Thoracic aorta (tissue), 2 donors: ENCODE measurements around the gene GLB1L3. TPM values are rescaled to one million over a fixed set of nuclear protein-coding genes. Genes with fewer than 3 reads are reported as not detected.
"Not testable (repeated sequence)": the region's sequence is repeated elsewhere in the genome, so short reads cannot be mapped to it uniquely, and the experiment has no call there.

Source experiments
- ATAC-seq: fragments of 150-250 bp; one replicate; pipeline ENCODE4 v1.8.0; 2017; ENCODE audit warnings: low read depth; ENCODE audit not compliant: insufficient number of reproducible peaks, low FRiP score
- DNase-seq: peaks from one replicate; pipeline ENCODE4 v3.0.0-alpha.2; 2020; ENCODE audit warnings: low spot score
- H3K27ac ChIP-seq, 2 donors: fragments of 200-600 bp; sonication (generic); 1 replicate in 1 of 2; 2 replicates in 1 of 2; pipeline ENCODE4 v1.5.1; 2016; ENCODE audit warnings: mild to moderate bottlenecking in 2 of 2, moderate library complexity in 2 of 2
- H3K27me3 ChIP-seq: fragments of 200-600 bp; sonication (generic); replicated peaks from 2 replicates; pipeline ENCODE4 v1.6.0; 2016; ENCODE audit warnings: mild to moderate bottlenecking; ENCODE audit not compliant: insufficient read depth
- H3K36me3 ChIP-seq: fragments of 200-600 bp; sonication (generic); one replicate; pipeline ENCODE4 v1.5.1; 2016
- H3K4me1 ChIP-seq, 2 donors: fragments of 200-600 bp; sonication (generic); 1 replicate in 1 of 2; 2 replicates in 1 of 2; pipeline versions ENCODE4 v1.5.1 to v1.6.0; 2016; ENCODE audit warnings: low read depth in 2 of 2, mild to moderate bottlenecking in 1 of 2; ENCODE audit not compliant: control insufficient read depth in 1 of 2
- H3K4me3 ChIP-seq: fragments of 200-600 bp; sonication (generic); 2 replicates; pipeline ENCODE4 v1.5.1; 2016; ENCODE audit warnings: mild to moderate bottlenecking
- H3K9me3 ChIP-seq: fragments of 200-600 bp; sonication (generic); 2 replicates; pipeline ENCODE4 v1.5.1; 2016
- CTCF ChIP-seq: fragments of 200-600 bp; sonication (generic); IDR thresholded peaks from one replicate; pipeline ENCODE4 v1.5.1; 2019; ENCODE audit warnings: antibody characterized with exemption
- total RNA-seq, 2 donors: library from RNA; depleted of rRNA; stranded (reverse); fragments of >200 nt; gene quantifications; one replicate each; pipeline versions ENCODE4 v1.1.0 to v1.2.3, GENCODE V29; 2016

GLB1L3 gene
- total RNA-seq, 2 donors from 2014 or later: not detected

- Histone ChIP-seq H3K27ac (no peak overlapping the region), H3K4me3 (no peak overlapping the region), H3K9me3 (no peaks in the 10 kb centered on the region), H3K27me3 (no peaks in the 10 kb centered on the region), H3K4me1 (no peaks in the 10 kb centered on the region), H3K36me3 (no peaks in the 10 kb centered on the region)
- no peak for DNase-seq
- ATAC-seq: no peak
- TF ChIP-seq CTCF: no peak
Measured at GRCh38 chr11:134342572-134343340, 66.6 kb downstream of the GLB1L3 start.

- no peaks in the 10 kb centered on the region for H3K9me3 ChIP-seq
- H3K27me3 ChIP-seq: no peaks in the 10 kb centered on the region
- H3K4me3 ChIP-seq: no peak overlapping the region
- TF ChIP-seq CTCF: no peak
- ATAC-seq (no peak), DNase-seq (no peak)
- no peaks in the 10 kb centered on the region for H3K36me3 ChIP-seq
- no peaks in the 10 kb centered on the region for H3K4me1 ChIP-seq
- H3K27ac ChIP-seq: no peak overlapping the region
Measured at GRCh38 chr11:134343646-134344045, 67.5 kb downstream of the GLB1L3 start.

GRCh38 chr11:134344497-134345236 is 68.5 kb downstream of the GLB1L3 start:
- H3K27ac ChIP-seq, H3K9me3 ChIP-seq, H3K4me3 ChIP-seq, H3K27me3 ChIP-seq, ATAC-seq, DNase-seq, H3K4me1 ChIP-seq, H3K36me3 ChIP-seq: not testable (repeated sequence)

GRCh38 chr11:134345237-134345550 is 69.0 kb downstream of the GLB1L3 start:
- H3K4me1 ChIP-seq: no peaks in the 10 kb centered on the region
- no peaks in the 10 kb centered on the region for H3K9me3 ChIP-seq
- H3K27ac ChIP-seq: no peak overlapping the region
- H3K27me3 ChIP-seq: no peaks in the 10 kb centered on the region
- no peaks in the 10 kb centered on the region for H3K36me3 ChIP-seq
- DNase-seq: no peak
- ATAC-seq: no peak
- no peak for TF ChIP-seq CTCF
- no peak overlapping the region for H3K4me3 ChIP-seq

GRCh38 chr11:134346101-134346975 is 70.2 kb downstream of the GLB1L3 start:
- ATAC-seq (no peak), DNase-seq (no peak)
- TF ChIP-seq CTCF: no peak
- Histone ChIP-seq H3K27ac (no peak overlapping the region), H3K4me3 (no peak overlapping the region), H3K4me1 (no peaks in the 10 kb centered on the region), H3K36me3 (no peaks in the 10 kb centered on the region), H3K9me3 (no peaks in the 10 kb centered on the region), H3K27me3 (no peaks in the 10 kb centered on the region)
